Peyer's patch (tissue), 4 donors: ENCODE measurements around the gene ARMC2. TPM values are rescaled to one million over a fixed set of nuclear protein-coding genes. Genes with fewer than 3 reads are reported as not detected.

ENCODE experiments used
- DNase-seq, 3 donors: peaks; one replicate each; pipeline ENCODE4 v3.0.0-alpha.2; 2017 to 2019
- H3K27ac ChIP-seq, 4 donors: fragments of 200-600 bp; sonication (generic); one replicate each; pipeline ENCODE4 v1.5.1; 2016 to 2019
- H3K27me3 ChIP-seq, 2 donors: fragments of 200-600 bp; sonication (generic); one replicate each; pipeline ENCODE4 v1.5.1; 2019
- H3K36me3 ChIP-seq, 3 donors: fragments of 200-600 bp; sonication (generic); one replicate each; pipeline ENCODE4 v1.5.1; 2016 to 2019
- H3K4me1 ChIP-seq, 4 donors: fragments of 200-600 bp; sonication (generic); one replicate each; pipeline ENCODE4 v1.5.1; 2016 to 2019
- H3K4me3 ChIP-seq, 4 donors: fragments of 200-600 bp; sonication (generic); 1 replicate in 3 of 4; 2 replicates in 1 of 4; pipeline ENCODE4 v1.5.1; 2016 to 2019; ENCODE audit warnings: mild to moderate bottlenecking in 1 of 4
- H3K9me3 ChIP-seq, 4 donors: fragments of 200-600 bp; sonication (generic); one replicate each; pipeline ENCODE4 v1.5.1; 2016 to 2019; ENCODE audit warnings: mild to moderate bottlenecking in 1 of 4
- POLR2A ChIP-seq, 2 donors: fragments of 450-650 bp; IDR thresholded peaks; one replicate each; pipeline ENCODE4 v1.5.1; 2017; ENCODE audit warnings: antibody characterized with exemption in 2 of 2, mild to moderate bottlenecking in 2 of 2, moderate library complexity in 2 of 2
- total RNA-seq, 4 donors: library from RNA; depleted of rRNA; stranded (reverse); fragments of >200 nt; gene quantifications; one replicate each; pipeline ENCODE4 v1.1.0, GENCODE V29; 2016
- TF ChIP-seq, protein P1 (sequence below), 6 experiments: fragments of 450-650 bp in 4 of 6; fragments of 200-600 bp in 2 of 6; sonication (generic) in 1 of 6; IDR thresholded peaks; one replicate each; pipeline ENCODE4 v1.5.1; 2017 to 2019; ENCODE audit warnings: antibody characterized with exemption in 6 of 6, mild to moderate bottlenecking in 3 of 6, moderate library complexity in 1 of 6

Gene ARMC2
- total RNA-seq, 4 donors from 2014 or later, result 0.53 to 29.7 (median 4.4) TPM

GRCh38 chr6:108868647-108869046 lies 20.4 kb downstream of the ARMC2 start:
- no peak for TF ChIP-seq POLR2A (IDR thresholded peaks at IDR 0.05)
- TF ChIP-seq, protein P1, sequence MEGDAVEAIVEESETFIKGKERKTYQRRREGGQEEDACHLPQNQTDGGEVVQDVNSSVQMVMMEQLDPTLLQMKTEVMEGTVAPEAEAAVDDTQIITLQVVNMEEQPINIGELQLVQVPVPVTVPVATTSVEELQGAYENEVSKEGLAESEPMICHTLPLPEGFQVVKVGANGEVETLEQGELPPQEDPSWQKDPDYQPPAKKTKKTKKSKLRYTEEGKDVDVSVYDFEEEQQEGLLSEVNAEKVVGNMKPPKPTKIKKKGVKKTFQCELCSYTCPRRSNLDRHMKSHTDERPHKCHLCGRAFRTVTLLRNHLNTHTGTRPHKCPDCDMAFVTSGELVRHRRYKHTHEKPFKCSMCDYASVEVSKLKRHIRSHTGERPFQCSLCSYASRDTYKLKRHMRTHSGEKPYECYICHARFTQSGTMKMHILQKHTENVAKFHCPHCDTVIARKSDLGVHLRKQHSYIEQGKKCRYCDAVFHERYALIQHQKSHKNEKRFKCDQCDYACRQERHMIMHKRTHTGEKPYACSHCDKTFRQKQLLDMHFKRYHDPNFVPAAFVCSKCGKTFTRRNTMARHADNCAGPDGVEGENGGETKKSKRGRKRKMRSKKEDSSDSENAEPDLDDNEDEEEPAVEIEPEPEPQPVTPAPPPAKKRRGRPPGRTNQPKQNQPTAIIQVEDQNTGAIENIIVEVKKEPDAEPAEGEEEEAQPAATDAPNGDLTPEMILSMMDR (IDR thresholded peaks at IDR 0.05), result no peak
- no peak overlapping the region for H3K4me3 ChIP-seq
- H3K27me3 ChIP-seq, result no peaks in the 10 kb centered on the region
- DNase-seq, result no peak
- H3K4me1 ChIP-seq, result peaks cover 0 to 6% (median 0%) of the 10 kb centered on the region in 4 donors
- H3K27ac ChIP-seq, result no peak overlapping the region
- H3K36me3 ChIP-seq, result no peaks in the 10 kb centered on the region
- H3K9me3 ChIP-seq, result no peaks in the 10 kb centered on the region

GRCh38 chr6:108869876-108870275 lies 21.7 kb downstream of the ARMC2 start:
- Histone ChIP-seq H3K4me1 (peaks cover 0 to 6% (median 2%) of the 10 kb centered on the region in 4 donors), H3K27me3 (no peaks in the 10 kb centered on the region), H3K27ac (no peak overlapping the region), H3K9me3 (no peaks in the 10 kb centered on the region), H3K36me3 (no peaks in the 10 kb centered on the region), H3K4me3 (no peak overlapping the region)
- DNase-seq, result no peak
- no peak for TF ChIP-seq POLR2A (IDR thresholded peaks at IDR 0.05)
- TF ChIP-seq, protein P1 (IDR thresholded peaks at IDR 0.05), result no peak

DNA sequence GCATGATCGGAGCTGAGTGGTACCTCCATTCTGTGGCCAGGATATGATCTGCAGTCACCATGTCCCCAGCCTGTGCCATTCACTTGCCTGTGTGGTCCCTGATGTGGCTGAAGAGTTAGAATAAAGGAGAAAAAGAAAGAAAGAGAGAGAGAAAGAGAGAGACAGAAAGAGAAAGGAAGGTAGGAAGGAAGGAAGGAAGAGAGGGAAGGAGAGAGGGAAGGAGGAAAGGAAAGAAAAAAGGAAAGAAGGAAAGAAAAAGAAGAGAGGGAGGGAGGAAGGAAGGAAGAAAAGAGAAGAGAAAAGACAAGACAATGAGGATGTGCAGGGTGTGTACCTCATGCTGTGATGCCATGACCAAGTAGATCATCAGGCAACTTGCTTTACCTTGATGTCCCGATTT lies 22.1 kb downstream of the ARMC2 start:
- Histone ChIP-seq H3K27me3 (no peaks in the 10 kb centered on the region), H3K4me1 (peaks cover 0 to 7% (median 3%) of the 10 kb centered on the region in 4 donors), H3K4me3 (no peak overlapping the region), H3K36me3 (no peaks in the 10 kb centered on the region), H3K9me3 (no peaks in the 10 kb centered on the region), H3K27ac (no peak overlapping the region)
- TF ChIP-seq POLR2A (IDR thresholded peaks at IDR 0.05), result no peak
- TF ChIP-seq, protein P1 (IDR thresholded peaks at IDR 0.05), result no peak
- no peak for DNase-seq

DNA sequence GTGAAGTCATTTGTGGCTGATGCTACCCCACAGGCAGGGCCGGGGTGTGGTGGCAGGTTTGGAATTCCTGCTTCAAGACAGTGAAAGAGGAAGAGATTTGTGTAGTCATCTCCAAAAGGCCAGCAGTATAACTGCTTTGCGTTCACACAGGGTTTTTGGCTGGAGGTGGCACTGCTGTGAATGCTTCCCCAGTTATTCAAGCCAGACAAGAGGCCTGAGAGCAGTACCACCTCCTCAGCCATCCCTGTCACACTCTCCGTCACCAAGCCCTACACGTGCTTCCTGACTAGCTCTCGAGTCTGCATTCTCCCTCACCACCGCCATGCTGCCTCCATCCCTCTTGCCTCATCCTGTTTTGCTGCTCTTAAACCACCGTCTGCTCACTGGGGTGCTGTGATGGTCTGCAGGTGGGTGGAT lies 23.9 kb downstream of the ARMC2 start:
- peak overlapping the region in 3 of 4 donors; percentile 28 to 72 (median 47) for H3K27ac ChIP-seq
- no peaks in the 10 kb centered on the region for H3K36me3 ChIP-seq
- H3K4me3 ChIP-seq, result no peak overlapping the region
- TF ChIP-seq POLR2A (IDR thresholded peaks at IDR 0.05), result no peak
- TF ChIP-seq, protein P1 (IDR thresholded peaks at IDR 0.05), result no peak
- H3K27me3 ChIP-seq, result no peaks in the 10 kb centered on the region
- H3K9me3 ChIP-seq, result no peaks in the 10 kb centered on the region
- peaks cover 0 to 7% (median 3%) of the 10 kb centered on the region in 4 donors for H3K4me1 ChIP-seq
- peak in 2 of 3 donors; percentile 47 to 74 for DNase-seq

- Histone ChIP-seq H3K9me3 (no peaks in the 10 kb centered on the region), H3K27ac (peak overlapping the region in 3 of 4 donors; percentile 28 to 72 (median 47)), H3K4me3 (no peak overlapping the region), H3K27me3 (no peaks in the 10 kb centered on the region), H3K36me3 (no peaks in the 10 kb centered on the region), H3K4me1 (peaks cover 0 to 7% (median 3%) of the 10 kb centered on the region in 4 donors)
- DNase-seq, result no peak
- TF ChIP-seq, protein P1 (IDR thresholded peaks at IDR 0.05), result no peak
- no peak for TF ChIP-seq POLR2A (IDR thresholded peaks at IDR 0.05)
Observed at GRCh38 chr6:108872575-108872974, 24.4 kb downstream of the ARMC2 start.

GRCh38 chr6:108873251-108873650 lies 25.0 kb downstream of the ARMC2 start:
- H3K27ac ChIP-seq, result peak overlapping the region in 3 of 4 donors; percentile 46 to 73 (median 60)
- H3K4me1 ChIP-seq, result peaks cover 0 to 7% (median 3%) of the 10 kb centered on the region in 4 donors
- TF ChIP-seq, protein P1 (IDR thresholded peaks at IDR 0.05), result no peak
- TF ChIP-seq POLR2A (IDR thresholded peaks at IDR 0.05), result no peak

More at GRCh38 chr6:108873251-108873650, 25.0 kb downstream of the ARMC2 start:
- no peak for DNase-seq
- no peaks in the 10 kb centered on the region for H3K27me3 ChIP-seq
- no peaks in the 10 kb centered on the region for H3K36me3 ChIP-seq
- no peaks in the 10 kb centered on the region for H3K9me3 ChIP-seq
- no peak overlapping the region for H3K4me3 ChIP-seq
